Kidney (tissue), 14 donors: ENCODE results near the gene CLHC1. TPM values are rescaled to one million over a fixed set of nuclear protein-coding genes. Genes with fewer than 3 reads are reported as not detected.
A peak's percentile ranks its signal among the peaks of the same experiment; 100 is the strongest.

Source experiments
- DNase-seq, 5 donors: peaks; one replicate each; pipeline ENCODE4 v3.0.0-alpha.2; 2013 to 2020
- FAIRE-seq: peaks from 2 replicates; lab custom pipeline; 2012; peaks lifted over from hg19 to GRCh38; lab: Jason Lieb, UNC
- H3K27ac ChIP-seq, 2 donors: one replicate each; pipeline ENCODE4 v1.7.0; 2013; ENCODE audit warnings: low read depth in 2 of 2, low read length in 2 of 2, inconsistent platforms in 1 of 2
- H3K27me3 ChIP-seq: one replicate; pipeline ENCODE4 v1.7.1; 2013; ENCODE audit warnings: low read length, inconsistent platforms; ENCODE audit not compliant: control insufficient read depth, insufficient read depth
- H3K36me3 ChIP-seq, 3 donors: one replicate each; pipeline versions ENCODE4 v1.7.0 to v1.7.1; 2013; ENCODE audit warnings: low read length in 3 of 3, control low read depth in 1 of 3, inconsistent platforms in 1 of 3; ENCODE audit not compliant: insufficient read depth in 3 of 3, control insufficient read depth in 2 of 3
- H3K4me1 ChIP-seq, 3 donors: one replicate each; pipeline versions ENCODE4 v1.7.0 to v1.7.1; 2013; ENCODE audit warnings: low read length in 3 of 3, inconsistent platforms in 1 of 3, low read depth in 1 of 3; ENCODE audit not compliant: control insufficient read depth in 2 of 3, insufficient read depth in 2 of 3
- H3K4me3 ChIP-seq, 3 donors: one replicate each; pipeline versions ENCODE4 v1.7.0 to v1.8.1; 2013; ENCODE audit warnings: low read length in 3 of 3, control low read depth in 1 of 3, inconsistent platforms in 1 of 3
- H3K9ac ChIP-seq, 3 donors: one replicate each; pipeline versions ENCODE4 v1.7.0 to v1.7.1; 2013; ENCODE audit warnings: low read length in 3 of 3, control low read depth in 1 of 3, inconsistent platforms in 1 of 3
- H3K9me3 ChIP-seq, 3 donors: one replicate each; pipeline versions ENCODE4 v1.7.0 to v1.7.1; 2013; ENCODE audit warnings: low read length in 3 of 3, control low read depth in 1 of 3, inconsistent platforms in 1 of 3; ENCODE audit not compliant: control insufficient read depth in 2 of 3, insufficient read depth in 1 of 3
- intact Hi-C: fragments of 100-400 bp; cut with DNase I; formaldehyde crosslinking; loops from one replicate; pipeline ENCODE4 v1.11.1; 2022
- polyA plus RNA-seq: library from polyadenylated mRNA; stranded (reverse); fragments of 350-450 nt; fragmentation: Illumina TruSeq; extraction: RNeasy Lipid Tissue Mini Kit (QIAGEN cat#74804); gene quantifications from one replicate; pipeline ENCODE4 v1.2.3, GENCODE V29; 2014; ENCODE audit warnings: low read depth, low replicate concordance; ENCODE audit not compliant: insufficient read depth
- total RNA-seq: library from RNA; stranded (reverse); fragmentation: NEBNext Ultra II Directional; extraction: Animal tissue kit (Norgen Biotek cat#: 25700); gene quantifications from one replicate; pipeline ENCODE4 v1.2.1, GENCODE V29; 2021
- TF ChIP-seq, protein P1 (sequence below): IDR thresholded peaks from 3 replicates; pipeline ENCODE4 v1.5.1; 2012; ENCODE audit warnings: mild to moderate bottlenecking, moderate library complexity, borderline replicate concordance; ENCODE audit not compliant: insufficient read depth; ENCODE audit errors: extremely low read depth
- donor health status: control.
- donor health status: control.
- donor health status: control.
- donor health status: control.
- donor health status: control.
- donor health status: DM: yes; HTN: yes; CAD: no.
- donor health status: Normal renal cell carcinoma (clear cell type).

CLHC1 gene
- total and polyA plus RNA-seq, 2 donors from 2014 or later, result 8.3 to 14.0 TPM

DNA sequence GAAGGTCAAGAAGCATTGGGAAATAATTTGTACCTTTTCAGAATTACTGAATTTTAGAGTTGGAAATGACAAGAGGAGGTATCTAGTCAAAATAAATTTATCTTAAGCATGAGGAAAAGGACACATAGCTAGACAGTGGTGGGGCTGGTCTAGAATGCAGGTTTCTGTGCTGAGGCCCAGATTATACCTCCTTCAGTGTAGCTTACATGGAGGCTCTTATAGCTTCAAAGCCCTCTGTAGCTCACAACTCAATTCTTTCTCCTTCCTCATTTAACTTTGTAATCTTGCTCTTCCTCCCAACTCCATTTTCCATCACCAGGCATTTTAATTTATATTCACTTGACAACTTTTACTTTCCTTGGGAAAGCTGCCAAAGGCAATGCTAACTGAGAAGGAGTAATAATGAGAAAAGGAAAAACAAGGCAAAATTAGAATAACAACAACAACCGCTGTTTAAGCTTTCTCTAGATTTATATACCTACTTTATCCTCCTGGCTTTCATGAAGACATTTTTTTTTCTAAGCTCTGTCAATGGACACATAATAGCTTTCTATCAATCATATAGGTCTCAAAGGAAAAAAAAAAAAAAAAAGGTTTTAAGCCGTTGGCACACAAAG, 58.5 kb downstream of the CLHC1 start:
- Histone ChIP-seq H3K27ac (no peak overlapping the region), H3K9me3 (no peaks in the 10 kb centered on the region), H3K4me1 (peaks cover 0 to 2% (median 0%) of the 10 kb centered on the region in 3 donors), H3K27me3 (no peaks in the 10 kb centered on the region), H3K36me3 (no peaks in the 10 kb centered on the region), H3K4me3 (no peak overlapping the region), H3K9ac (no peak overlapping the region)
- peak in 2 of 5 donors; percentile 48 to 79 for DNase-seq
- FAIRE-seq, result no peak
- TF ChIP-seq, protein P1, sequence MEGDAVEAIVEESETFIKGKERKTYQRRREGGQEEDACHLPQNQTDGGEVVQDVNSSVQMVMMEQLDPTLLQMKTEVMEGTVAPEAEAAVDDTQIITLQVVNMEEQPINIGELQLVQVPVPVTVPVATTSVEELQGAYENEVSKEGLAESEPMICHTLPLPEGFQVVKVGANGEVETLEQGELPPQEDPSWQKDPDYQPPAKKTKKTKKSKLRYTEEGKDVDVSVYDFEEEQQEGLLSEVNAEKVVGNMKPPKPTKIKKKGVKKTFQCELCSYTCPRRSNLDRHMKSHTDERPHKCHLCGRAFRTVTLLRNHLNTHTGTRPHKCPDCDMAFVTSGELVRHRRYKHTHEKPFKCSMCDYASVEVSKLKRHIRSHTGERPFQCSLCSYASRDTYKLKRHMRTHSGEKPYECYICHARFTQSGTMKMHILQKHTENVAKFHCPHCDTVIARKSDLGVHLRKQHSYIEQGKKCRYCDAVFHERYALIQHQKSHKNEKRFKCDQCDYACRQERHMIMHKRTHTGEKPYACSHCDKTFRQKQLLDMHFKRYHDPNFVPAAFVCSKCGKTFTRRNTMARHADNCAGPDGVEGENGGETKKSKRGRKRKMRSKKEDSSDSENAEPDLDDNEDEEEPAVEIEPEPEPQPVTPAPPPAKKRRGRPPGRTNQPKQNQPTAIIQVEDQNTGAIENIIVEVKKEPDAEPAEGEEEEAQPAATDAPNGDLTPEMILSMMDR, result no peak
- intact Hi-C loops, result no loop called here

DNA sequence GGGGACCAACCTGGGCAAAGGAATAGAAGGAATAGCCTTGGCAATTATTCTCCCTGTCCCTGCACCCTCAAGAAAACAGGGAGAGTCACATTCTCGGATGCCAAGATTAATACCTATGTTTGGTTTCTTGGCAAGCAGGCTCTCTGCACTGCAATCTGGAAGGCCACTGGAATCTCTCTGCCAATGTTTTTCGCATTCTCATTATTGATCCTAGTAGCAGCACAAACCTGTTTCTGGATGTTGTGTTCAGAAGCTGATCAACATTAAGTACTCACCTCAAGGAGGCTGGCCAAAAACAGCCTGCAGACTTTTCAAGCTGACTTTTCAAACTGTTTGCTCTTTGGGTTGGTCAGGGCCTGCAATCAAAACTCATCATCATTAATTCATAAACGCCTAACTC, 62.2 kb downstream of the CLHC1 start:
- TF ChIP-seq, protein P1, result no peak
- no peak for FAIRE-seq
- Histone ChIP-seq H3K27me3 (no peaks in the 10 kb centered on the region), H3K9me3 (no peaks in the 10 kb centered on the region), H3K4me1 (peaks cover 0 to 11% (median 0%) of the 10 kb centered on the region in 3 donors), H3K9ac (no peak overlapping the region), H3K4me3 (no peak overlapping the region), H3K27ac (no peak overlapping the region), H3K36me3 (no peaks in the 10 kb centered on the region)
- intact Hi-C loops, result loop anchor here (10.0 kb wide), 2 partner anchors 125 to 155 kb away; no protein-coding TSS in a partner anchor
- DNase-seq, result no peak

DNA sequence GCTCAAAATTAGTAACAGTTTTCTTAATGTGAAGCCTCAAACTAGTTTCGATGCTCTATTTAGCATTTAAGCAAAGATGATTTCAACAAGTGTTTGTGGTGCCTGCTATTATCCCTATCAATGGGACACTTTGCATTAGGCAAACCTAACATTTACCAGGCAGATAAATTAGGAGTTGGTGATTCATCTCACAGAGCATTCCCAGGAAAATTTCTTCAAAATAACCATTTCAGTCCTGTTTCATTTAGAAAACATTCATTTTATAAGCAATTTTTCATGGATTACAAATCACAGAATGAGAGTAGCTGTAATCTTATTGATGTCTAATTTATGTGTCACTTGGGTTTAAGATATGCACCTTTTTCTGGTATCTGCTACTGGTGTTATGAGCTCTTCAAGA, 62.7 kb downstream of the CLHC1 start:
- FAIRE-seq (no peak), DNase-seq (no peak)
- TF ChIP-seq, protein P1, result no peak
- Histone ChIP-seq H3K4me1 (peaks cover 0 to 11% (median 5%) of the 10 kb centered on the region in 3 donors), H3K27me3 (no peaks in the 10 kb centered on the region), H3K9ac (no peak overlapping the region), H3K9me3 (no peaks in the 10 kb centered on the region), H3K4me3 (no peak overlapping the region), H3K27ac (no peak overlapping the region), H3K36me3 (no peaks in the 10 kb centered on the region)
- intact Hi-C loops, result loop anchor here (10.0 kb wide), 2 partner anchors 125 to 155 kb away; no protein-coding TSS in a partner anchor
